Spleen (tissue), 11 donors: ENCODE results near the gene COL6A3. TPM values are rescaled to one million over a fixed set of nuclear protein-coding genes. Genes with fewer than 3 reads are reported as not detected.
A peak's percentile ranks its signal among the peaks of the same experiment; 100 is the strongest.

Experiments
- DNase-seq: peaks from one replicate; pipeline ENCODE4 v3.0.0-alpha.2; 2020
- H3K27ac ChIP-seq, 8 donors: fragments of 200-600 bp; sonication (generic) in 7 of 8; 1 replicate in 4 of 8; 2 replicates in 4 of 8; pipeline versions ENCODE4 v1.5.0 to v1.8.0; 2016 to 2021; ENCODE audit warnings: inconsistent platforms in 4 of 8, mild to moderate bottlenecking in 4 of 8, moderate library complexity in 1 of 8
- H3K27me3 ChIP-seq, 7 donors: fragments of 200-600 bp; sonication (generic) in 6 of 7; replicated peaks in 1 of 7; 1 replicate in 4 of 7; 2 replicates in 3 of 7; pipeline versions ENCODE4 v1.5.0 to v1.8.0; 2016 to 2021; ENCODE audit warnings: inconsistent platforms in 3 of 7, mild to moderate bottlenecking in 1 of 7
- H3K36me3 ChIP-seq, 6 donors: fragments of 200-600 bp; sonication (generic) in 5 of 6; 1 replicate in 4 of 6; 2 replicates in 2 of 6; pipeline versions ENCODE4 v1.5.0 to v1.8.0; 2016 to 2021; ENCODE audit warnings: inconsistent platforms in 2 of 6
- H3K4me1 ChIP-seq, 6 donors: fragments of 200-600 bp; sonication (generic) in 5 of 6; 1 replicate in 3 of 6; 2 replicates in 3 of 6; pipeline versions ENCODE4 v1.5.0 to v1.8.0; 2016 to 2021; ENCODE audit warnings: inconsistent platforms in 3 of 6
- H3K4me3 ChIP-seq, 8 donors: fragments of 200-600 bp; sonication (generic) in 7 of 8; 1 replicate in 4 of 8; 2 replicates in 4 of 8; pipeline versions ENCODE4 v1.5.0 to v1.8.0; 2016 to 2021; ENCODE audit warnings: inconsistent platforms in 4 of 8, mild to moderate bottlenecking in 4 of 8, moderate library complexity in 2 of 8
- H3K9me3 ChIP-seq, 8 donors: fragments of 200-600 bp; sonication (generic) in 7 of 8; 1 replicate in 4 of 8; 2 replicates in 4 of 8; pipeline versions ENCODE4 v1.5.0 to v1.8.0; 2016 to 2021; ENCODE audit warnings: inconsistent platforms in 4 of 8
- POLR2A ChIP-seq, 3 donors: fragments of 450-650 bp; IDR thresholded peaks; one replicate each; pipeline ENCODE4 v1.5.1; 2017; ENCODE audit warnings: antibody characterized with exemption in 3 of 3, mild to moderate bottlenecking in 1 of 3
- POLR2AphosphoS5 ChIP-seq, 3 donors: sonication (generic); formaldehyde crosslinking; IDR thresholded peaks; one replicate each; pipeline ENCODE4 v1.5.1; 2017; ENCODE audit warnings: antibody characterized with exemption in 3 of 3
- WGBS, 5 donors: extraction: QIAGEN DNeasy Blood & Tissue Kit in 3 of 5; methylation state at CpG; one replicate each; pipeline versions ENCODE4 v1.1.5 to v1.1.7; 2013 to 2018; 5-methylcytosine and 5-hydroxymethylcytosine counted together
- intact Hi-C: fragments of 100-400 bp; cut with DNase I; formaldehyde crosslinking; loops from one replicate; pipeline ENCODE4 v1.15.0; 2023; ENCODE audit warnings: low total_unique reads
- polyA plus RNA-seq, 3 donors: library from polyadenylated mRNA; stranded (reverse); fragments of 200-250 nt; gene quantifications; one replicate each; pipeline ENCODE4 v1.2.1, GENCODE V29; 2013
- total RNA-seq, 7 donors: library from RNA; depleted of rRNA in 3 of 7; stranded (reverse); fragments of >200 nt in 3 of 7; fragmentation: NEBNext Ultra II Directional in 4 of 7; extraction: Animal tissue kit (Norgen Biotek cat#: 25700) in 4 of 7; gene quantifications; one replicate each; pipeline versions ENCODE4 v1.1.0 to v1.2.1, GENCODE V29; 2016 to 2021
- TF ChIP-seq, protein P1 (sequence below), 11 experiments: fragments of 200-600 bp in 7 of 11; fragments of 450-650 bp in 4 of 11; sonication (generic) in 4 of 11; IDR thresholded peaks in 8 of 11; conservative IDR thresholded peaks in 3 of 11; 1 replicate in 7 of 11; 2 replicates in 4 of 11; pipeline versions ENCODE4 v1.4.0 to v1.8.0; 2016 to 2021; ENCODE audit warnings: antibody characterized with exemption in 11 of 11, inconsistent platforms in 4 of 11, mild to moderate bottlenecking in 1 of 11
- donor health status: healthy with polysubstance abuse.
- donor health status: DM: no; HTN: no; CAD: no; lungs with moderate emphysema.
- donor health status: DM: no; HTN: no; CAD: no.
- donor health status: Bipolar disorder and iron deficiency.
- donor health status: healthy.
- donor health status: DM: no; HTN: no; CAD: no.
- donor health status: DM: yes; HTN: yes; CAD: no.

COL6A3 gene
- total and polyA plus RNA-seq, 10 donors, result 8.3 to 146 (median 65.4) TPM

DNA sequence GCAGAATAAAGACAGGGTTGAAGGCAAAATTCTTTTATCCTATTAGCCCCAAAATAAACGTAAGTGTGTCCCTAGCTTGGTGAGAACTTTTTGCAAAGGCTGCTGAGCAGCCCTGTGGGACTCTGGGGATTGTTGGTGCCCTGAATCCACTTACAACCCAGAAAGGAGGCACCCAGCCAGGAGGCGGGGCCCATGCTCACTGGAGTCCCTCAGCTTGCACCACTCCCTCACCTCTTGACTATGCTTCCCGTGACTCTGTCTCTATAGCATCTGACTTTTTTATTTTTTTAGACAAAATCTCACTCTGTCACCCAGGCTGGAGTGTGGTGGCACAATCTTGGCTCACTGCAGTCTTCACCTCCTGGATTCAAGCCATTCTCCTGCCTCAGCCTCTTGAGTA lies 15.8 kb upstream of the COL6A3 start:
- Histone ChIP-seq H3K36me3 (no peaks in the 10 kb centered on the region), H3K27ac (peak overlapping the region in 2 of 8 donors; percentile 21), H3K27me3 (peaks cover 0 to 55% (median 5%) of the 10 kb centered on the region in 7 donors), H3K4me3 (no peak overlapping the region), H3K4me1 (peaks cover 3 to 39% (median 26%) of the 10 kb centered on the region in 6 donors), H3K9me3 (no peaks in the 10 kb centered on the region)
- intact Hi-C loops, result no loop called here
- DNase-seq, result no peak
- TF ChIP-seq, protein P1, sequence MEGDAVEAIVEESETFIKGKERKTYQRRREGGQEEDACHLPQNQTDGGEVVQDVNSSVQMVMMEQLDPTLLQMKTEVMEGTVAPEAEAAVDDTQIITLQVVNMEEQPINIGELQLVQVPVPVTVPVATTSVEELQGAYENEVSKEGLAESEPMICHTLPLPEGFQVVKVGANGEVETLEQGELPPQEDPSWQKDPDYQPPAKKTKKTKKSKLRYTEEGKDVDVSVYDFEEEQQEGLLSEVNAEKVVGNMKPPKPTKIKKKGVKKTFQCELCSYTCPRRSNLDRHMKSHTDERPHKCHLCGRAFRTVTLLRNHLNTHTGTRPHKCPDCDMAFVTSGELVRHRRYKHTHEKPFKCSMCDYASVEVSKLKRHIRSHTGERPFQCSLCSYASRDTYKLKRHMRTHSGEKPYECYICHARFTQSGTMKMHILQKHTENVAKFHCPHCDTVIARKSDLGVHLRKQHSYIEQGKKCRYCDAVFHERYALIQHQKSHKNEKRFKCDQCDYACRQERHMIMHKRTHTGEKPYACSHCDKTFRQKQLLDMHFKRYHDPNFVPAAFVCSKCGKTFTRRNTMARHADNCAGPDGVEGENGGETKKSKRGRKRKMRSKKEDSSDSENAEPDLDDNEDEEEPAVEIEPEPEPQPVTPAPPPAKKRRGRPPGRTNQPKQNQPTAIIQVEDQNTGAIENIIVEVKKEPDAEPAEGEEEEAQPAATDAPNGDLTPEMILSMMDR (IDR thresholded peaks at IDR 0.05 in 8 of 11, conservative IDR thresholded peaks at IDR 0.05 in 3 of 11), result no peak
- TF ChIP-seq POLR2A (IDR thresholded peaks at IDR 0.05) (no peak), POLR2AphosphoS5 (IDR thresholded peaks at IDR 0.05) (no peak)
- WGBS, 5 donors, result 69 to 77% (median 75%) methylated on average over 3 of the region's 3 CpGs

DNA sequence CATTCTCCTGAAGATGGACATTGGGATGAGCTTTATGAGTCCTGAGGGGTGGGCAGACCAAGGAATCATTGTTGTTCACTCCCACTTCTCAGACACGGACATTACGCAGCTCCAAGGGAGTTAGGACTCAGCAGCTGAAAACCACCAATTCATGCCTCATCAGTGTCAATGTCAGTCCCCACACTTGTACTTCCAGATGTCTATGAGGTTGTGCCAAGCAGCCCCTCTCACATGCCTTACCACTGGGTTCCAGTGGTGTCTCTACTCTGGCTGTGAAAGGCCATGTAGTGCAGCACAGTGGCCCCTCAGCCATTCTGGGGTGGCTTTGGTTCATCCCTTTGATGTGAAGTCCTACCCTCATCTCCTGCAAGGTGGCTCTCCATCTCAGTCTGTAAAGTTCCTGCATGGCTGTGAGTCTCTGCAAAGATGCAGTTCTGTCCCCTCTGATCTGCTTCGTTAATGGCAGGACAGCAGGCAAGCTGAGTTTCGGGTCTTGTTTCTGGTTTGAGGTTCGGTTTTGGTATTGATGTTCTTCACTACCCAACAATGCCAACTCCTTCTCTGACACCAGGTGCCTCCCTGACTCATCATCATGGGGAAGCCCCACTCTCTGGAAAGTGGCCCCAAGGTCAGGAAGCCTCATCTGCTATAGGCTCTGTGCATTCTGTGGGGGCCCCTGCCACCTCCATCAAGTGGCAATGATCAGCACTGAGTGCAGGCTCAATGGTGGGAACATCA lies 14.0 kb upstream of the COL6A3 start:
- 70 to 92% (median 81%) methylated on average over 5 of the region's 5 CpGs for WGBS, 5 donors
- TF ChIP-seq POLR2A (IDR thresholded peaks at IDR 0.05) (no peak), POLR2AphosphoS5 (IDR thresholded peaks at IDR 0.05) (no peak)
- DNase-seq, result no peak
- H3K4me1 ChIP-seq, result peaks cover 0 to 21% (median 9%) of the 10 kb centered on the region in 6 donors
- no peak overlapping the region for H3K27ac ChIP-seq
- peaks cover 0 to 40% (median 4%) of the 10 kb centered on the region in 7 donors for H3K27me3 ChIP-seq
- no peaks in the 10 kb centered on the region for H3K9me3 ChIP-seq
- no peaks in the 10 kb centered on the region for H3K36me3 ChIP-seq
- intact Hi-C loops, result no loop called here
- H3K4me3 ChIP-seq, result no peak overlapping the region

DNA sequence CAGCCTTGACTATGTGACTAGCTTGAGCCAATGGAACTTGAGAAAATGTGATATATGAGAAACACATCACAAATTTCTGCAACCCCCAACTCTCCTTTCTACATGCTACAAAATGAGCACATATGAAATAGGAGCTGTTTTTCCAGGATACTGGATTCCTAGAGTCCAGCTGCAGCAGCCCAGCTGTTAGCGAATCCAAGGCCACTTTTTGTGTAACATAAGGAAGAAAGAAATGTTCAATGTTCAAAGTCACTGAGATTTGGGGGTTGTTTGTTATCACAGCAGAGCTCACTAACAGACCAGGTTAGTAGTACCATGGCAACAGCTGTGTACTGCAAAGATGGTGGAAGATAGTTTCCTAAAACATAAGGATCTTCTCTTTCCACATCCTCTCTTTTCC lies 12.6 kb upstream of the COL6A3 start:
- H3K36me3 ChIP-seq, result no peaks in the 10 kb centered on the region

DNA sequence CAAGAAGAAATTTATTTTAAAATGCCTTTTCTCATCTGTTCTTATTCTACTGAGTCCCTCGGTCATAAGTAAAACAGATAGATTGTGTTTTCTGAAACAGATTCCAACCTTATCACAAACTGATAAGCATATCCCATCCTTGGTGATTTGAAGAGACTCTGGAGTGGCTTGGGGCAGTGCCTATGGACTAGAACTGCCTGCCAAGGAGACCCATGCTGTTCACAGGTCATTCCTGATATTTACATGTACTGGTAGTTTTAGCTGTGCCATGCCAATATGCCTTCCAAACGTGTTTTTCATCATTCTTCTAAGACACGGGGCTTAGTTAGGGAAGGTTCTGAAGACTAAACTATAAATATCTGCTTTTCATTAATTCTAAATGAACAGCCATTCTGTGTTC lies 11.4 kb upstream of the COL6A3 start:
- Histone ChIP-seq H3K9me3 (no peaks in the 10 kb centered on the region), H3K36me3 (no peaks in the 10 kb centered on the region), H3K4me3 (no peak overlapping the region), H3K27ac (no peak overlapping the region), H3K27me3 (peaks cover 0 to 58% (median 5%) of the 10 kb centered on the region in 7 donors), H3K4me1 (peaks cover 0 to 15% (median 8%) of the 10 kb centered on the region in 6 donors)
- 85 to 92% (median 87%) methylated on average over 3 of the region's 3 CpGs for WGBS, 5 donors
- TF ChIP-seq, protein P1 (IDR thresholded peaks at IDR 0.05 in 8 of 11, conservative IDR thresholded peaks at IDR 0.05 in 3 of 11), result no peak
- no peak for TF ChIP-seq POLR2AphosphoS5 (IDR thresholded peaks at IDR 0.05)
- no peak for TF ChIP-seq POLR2A (IDR thresholded peaks at IDR 0.05)
- intact Hi-C loops, result no loop called here
- no peak for DNase-seq

More for the DNA sequence above, 12.6 kb upstream of the COL6A3 start:
- Histone ChIP-seq H3K9me3 (no peaks in the 10 kb centered on the region), H3K27me3 (peaks cover 0 to 46% (median 5%) of the 10 kb centered on the region in 7 donors), H3K27ac (no peak overlapping the region), H3K4me3 (no peak overlapping the region), H3K4me1 (peaks cover 0 to 12% (median 7%) of the 10 kb centered on the region in 6 donors)
- no peak for DNase-seq
- WGBS, 5 donors, result 83 to 92% (median 87%) methylated on average over 1 of the region's 1 CpG
- intact Hi-C loops, result no loop called here
- TF ChIP-seq POLR2AphosphoS5 (IDR thresholded peaks at IDR 0.05) (no peak), POLR2A (IDR thresholded peaks at IDR 0.05) (no peak)
- TF ChIP-seq, protein P1 (IDR thresholded peaks at IDR 0.05 in 8 of 11, conservative IDR thresholded peaks at IDR 0.05 in 3 of 11), result no peak
